DOHH2 (cell line): ENCODE measurements around the gene CDK6.

ENCODE experiments used
- H3F3A ChIP-seq: fragments of 200-600 bp; sonication (generic), shearing (Covaris generic); 2 replicates; pipeline ENCODE4 v1.6.0; 2016; ENCODE audit warnings: antibody characterized with exemption, mild to moderate bottlenecking; ENCODE audit not compliant: control insufficient read depth, insufficient read depth
- H3K27ac ChIP-seq: fragments of 200-600 bp; sonication (generic); 2 replicates; pipeline ENCODE4 v1.5.1; 2014; ENCODE audit warnings: low read depth, mild to moderate bottlenecking, low read length, moderate library complexity
- H3K27me3 ChIP-seq: fragments of 200-600 bp; sonication (generic); 2 replicates; pipeline ENCODE4 v1.6.1; 2014; ENCODE audit warnings: mild to moderate bottlenecking, low read length, mixed read lengths; ENCODE audit not compliant: control insufficient read depth
- H3K36me3 ChIP-seq: fragments of 200-600 bp; sonication (generic); 2 replicates; pipeline ENCODE4 v1.6.1; 2014; ENCODE audit warnings: mild to moderate bottlenecking, low read length, moderate library complexity, mixed read lengths; ENCODE audit not compliant: control insufficient read depth
- H3K4me1 ChIP-seq: fragments of 200-600 bp; sonication (generic); 2 replicates; pipeline ENCODE4 v1.6.1; 2014; ENCODE audit warnings: mild to moderate bottlenecking, low read length, mixed read lengths; ENCODE audit not compliant: control insufficient read depth
- H3K4me2 ChIP-seq: fragments of 200-600 bp; sonication (generic); 2 replicates; pipeline ENCODE4 v1.6.0; 2014; ENCODE audit warnings: mild to moderate bottlenecking, low read length, moderate library complexity
- H3K4me3 ChIP-seq: fragments of 200-600 bp; sonication (generic); 2 replicates; pipeline ENCODE4 v1.5.1; 2014; ENCODE audit warnings: mild to moderate bottlenecking, low read length, mixed read lengths
- H3K79me2 ChIP-seq: fragments of 200-600 bp; sonication (generic); 2 replicates; pipeline ENCODE4 v1.6.1; 2014; ENCODE audit warnings: mild to moderate bottlenecking, low read length, mixed read lengths; ENCODE audit not compliant: control insufficient read depth
- H3K9me2 ChIP-seq: fragments of 200-600 bp; sonication (generic); replicated peaks from 2 replicates; pipeline ENCODE4 v1.6.1; 2014; ENCODE audit warnings: mild to moderate bottlenecking, low read length, mixed read lengths; ENCODE audit not compliant: control insufficient read depth
- H3K9me3 ChIP-seq: fragments of 200-600 bp; sonication (generic); 2 replicates; pipeline ENCODE4 v1.6.1; 2014; ENCODE audit warnings: antibody characterized with exemption, low read length, mixed read lengths; ENCODE audit not compliant: control insufficient read depth, insufficient read depth
- H4K20me1 ChIP-seq: fragments of 200-600 bp; sonication (generic); 2 replicates; pipeline ENCODE4 v1.6.0; 2014; ENCODE audit warnings: low read depth, mild to moderate bottlenecking, antibody characterized with exemption, low read length, moderate library complexity; ENCODE audit not compliant: control insufficient read depth, insufficient read depth
- CTCF ChIP-seq: fragments of 200-600 bp; sonication (generic); IDR thresholded peaks from one replicate; pipeline ENCODE4 v1.5.1; 2014; ENCODE audit warnings: antibody characterized with exemption, mild to moderate bottlenecking, low read depth, low read length; ENCODE audit not compliant: poor library complexity, severe bottlenecking
- EZH2phosphoT487 ChIP-seq: fragments of 200-600 bp; sonication (generic); IDR thresholded peaks from 2 replicates; pipeline ENCODE4 v1.6.1; 2017; ENCODE audit warnings: borderline replicate concordance, mild to moderate bottlenecking, antibody characterized with exemption, low read length, moderate library complexity, mixed read lengths

The CDK6 gene

GRCh38 chr7:92773808-92774207, 62.6 kb downstream of the CDK6 start:
- Histone ChIP-seq H3K4me3 (no peak overlapping the region), H3K27me3 (no peaks in the 10 kb centered on the region), H3F3A (peaks cover 6% of the 10 kb centered on the region; the same call in 1 of the 2 replicates), H3K9me3 (0 out of 2 replicates have a peak, but pooled peaks cover 4% of the 10 kb centered on the region), H3K9me2 (no peaks in the 10 kb centered on the region), H3K4me2 (no peak overlapping the region), H4K20me1 (no peaks in the 10 kb centered on the region), H3K4me1 (peaks cover 13% of the 10 kb centered on the region), H3K27ac (no peak overlapping the region), H3K79me2 (peaks cover 16% of the 10 kb centered on the region), H3K36me3 (peaks cover 39% of the 10 kb centered on the region)
- TF ChIP-seq CTCF (no peak), EZH2phosphoT487 (no peak)

DNA sequence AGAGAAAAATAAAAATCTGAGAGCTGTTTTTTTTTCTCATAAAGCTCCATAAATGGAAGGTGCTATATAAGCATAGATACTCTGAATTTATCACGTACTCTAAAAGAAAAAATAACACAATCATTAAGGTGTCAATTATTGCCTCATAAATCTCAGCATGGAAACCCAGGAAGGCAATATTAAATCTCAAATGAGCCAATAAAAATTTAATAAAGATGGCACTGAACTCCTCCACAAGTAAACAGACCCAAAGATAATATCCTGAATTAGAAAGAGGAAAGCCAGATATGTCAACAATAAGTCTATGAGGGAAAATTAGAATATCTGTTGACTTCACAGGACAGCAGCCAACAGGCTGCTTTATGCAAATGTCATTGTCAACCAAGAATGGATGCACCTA, 66.5 kb downstream of the CDK6 start:
- Histone ChIP-seq H3K9me3 (no peaks in the 10 kb centered on the region), H4K20me1 (no peaks in the 10 kb centered on the region), H3K36me3 (peaks cover 56% of the 10 kb centered on the region), H3K27me3 (no peaks in the 10 kb centered on the region), H3K4me1 (peaks cover 19% of the 10 kb centered on the region), H3K9me2 (no peaks in the 10 kb centered on the region), H3F3A (0 out of 2 replicates have a peak, but pooled peaks cover 1% of the 10 kb centered on the region), H3K4me2 (no peak overlapping the region), H3K79me2 (peaks cover 13% of the 10 kb centered on the region), H3K4me3 (no peak overlapping the region), H3K27ac (no peak overlapping the region)
- TF ChIP-seq EZH2phosphoT487 (no peak), CTCF (no peak)

DNA sequence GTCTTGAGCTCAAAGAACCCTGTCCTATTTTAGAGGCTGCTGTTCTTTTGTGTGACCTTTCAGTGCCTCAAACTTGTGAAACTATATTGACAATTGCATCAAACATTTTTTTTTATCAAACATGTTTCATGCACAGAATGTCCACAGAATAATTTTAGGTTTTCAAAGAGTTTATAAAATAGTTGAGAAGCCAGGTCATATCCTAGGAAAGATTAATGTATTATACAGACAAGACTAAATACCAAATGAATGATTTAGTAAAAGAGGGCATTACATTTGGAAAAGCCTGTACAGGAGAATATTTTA, 67.0 kb downstream of the CDK6 start:
- no peaks in the 10 kb centered on the region for H3K27me3 ChIP-seq
- no peaks in the 10 kb centered on the region for H3K9me2 ChIP-seq
- no peak overlapping the region for H3K4me3 ChIP-seq
- no peak for TF ChIP-seq CTCF
- TF ChIP-seq EZH2phosphoT487: no peak
- H3K27ac ChIP-seq: no peak overlapping the region
- H3K4me2 ChIP-seq: no peak overlapping the region
- no peaks in the 10 kb centered on the region for H3K9me3 ChIP-seq
- H3F3A ChIP-seq: no peaks in the 10 kb centered on the region
- peaks cover 19% of the 10 kb centered on the region for H3K4me1 ChIP-seq
- H3K79me2 ChIP-seq: peaks cover 16% of the 10 kb centered on the region
- H3K36me3 ChIP-seq: peaks cover 51% of the 10 kb centered on the region
- no peaks in the 10 kb centered on the region for H4K20me1 ChIP-seq
